HL-60 (cell line): ENCODE results near the gene CLCN3.

ENCODE experiments used
- CTCF ChIP-seq: IDR thresholded peaks from one replicate; pipeline ENCODE4 v1.5.1; 2011; ENCODE audit warnings: low read length, control low read depth, inconsistent platforms; ENCODE audit not compliant: insufficient read depth
- GABPA ChIP-seq: IDR thresholded peaks from 2 replicates; pipeline ENCODE4 v1.6.1; 2012; ENCODE audit warnings: low read depth
- POLR2AphosphoS5 ChIP-seq: IDR thresholded peaks from 2 replicates; pipeline ENCODE4 v1.6.1; 2012; ENCODE audit warnings: low read depth

DNA sequence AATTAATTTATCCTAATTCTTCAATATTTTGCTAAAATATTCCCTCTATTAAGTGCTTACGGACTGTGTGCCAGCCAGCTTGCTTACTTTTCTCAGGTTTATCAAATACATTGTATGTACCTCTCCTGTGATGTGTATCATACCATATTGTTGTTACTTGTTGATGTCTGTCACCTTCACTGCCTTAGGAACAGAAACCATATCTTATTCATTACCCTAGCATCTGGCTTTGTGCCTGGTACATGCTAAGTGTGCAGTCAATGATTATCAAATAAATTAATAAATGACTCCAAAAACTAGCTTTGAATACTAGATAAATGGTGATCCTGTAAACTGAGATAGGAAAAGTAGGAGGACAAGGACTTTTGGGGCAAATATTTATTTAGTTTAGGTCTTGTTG, 6.9 kb downstream of the CLCN3 start:
- TF ChIP-seq CTCF (no peak), GABPA (no peak), POLR2AphosphoS5 (no peak)
